AG04450 (cell line): Measurements from ENCODE around the gene SENP3. TPM values are rescaled to one million over a fixed set of nuclear protein-coding genes. Genes with fewer than 3 reads are reported as not detected.
A peak's percentile ranks its signal among the peaks of the same experiment; 100 is the strongest.
"Not testable (repeated sequence)": the region's sequence is repeated elsewhere in the genome, so short reads cannot be mapped to it uniquely, and the experiment has no call there.

Source experiments
- CTCF ChIA-PET: fragments of 300-600, 350-600 bp; formaldehyde crosslinking; extraction: SDS; loops from one replicate; lab custom pipeline; 2022; ENCODE audit warnings: antibody characterized with exemption, inconsistent platforms; lab: Charles Lee
- POLR2A ChIA-PET: fragments of 350-600 bp; formaldehyde crosslinking; extraction: SDS; loops from one replicate; lab custom pipeline; 2021; ENCODE audit warnings: antibody characterized with exemption, inconsistent platforms; lab: Yijun Ruan, JAX
- DNase-seq: peaks from one replicate; pipeline ENCODE4 v3.0.0-alpha.2; 2011; ENCODE audit warnings: low read depth, low spot score
- H3K27ac ChIP-seq: one replicate; pipeline ENCODE4 v1.5.1; 2012; ENCODE audit warnings: low read depth, low read length, control low read depth
- H3K27me3 ChIP-seq: one replicate; pipeline ENCODE4 v1.6.0; 2012; ENCODE audit warnings: low read length; ENCODE audit not compliant: control insufficient read depth, insufficient read depth
- H3K4me3 ChIP-seq: 2 replicates; pipeline ENCODE4 v1.5.1; 2011; ENCODE audit warnings: mild to moderate bottlenecking, low read depth, low read length, control low read depth
- H3K9me3 ChIP-seq: 2 replicates; pipeline ENCODE4 v1.5.1; 2012; ENCODE audit warnings: low read length; ENCODE audit not compliant: control insufficient read depth, insufficient read depth
- polyA plus RNA-seq: library from polyadenylated mRNA; depleted of rRNA; stranded (reverse); fragments of >200 nt; gene quantifications from 2 replicates; pipeline ENCODE4 v1.2.3, GENCODE V29; 2011
- TF ChIP-seq, protein P1 (sequence below): IDR thresholded peaks from 2 replicates; pipeline ENCODE4 v1.5.1; 2011; ENCODE audit warnings: low read depth, low read length, control low read depth, inconsistent platforms

The SENP3 gene
- polyA plus RNA-seq, 1 experiment = 67.6 TPM

DNA sequence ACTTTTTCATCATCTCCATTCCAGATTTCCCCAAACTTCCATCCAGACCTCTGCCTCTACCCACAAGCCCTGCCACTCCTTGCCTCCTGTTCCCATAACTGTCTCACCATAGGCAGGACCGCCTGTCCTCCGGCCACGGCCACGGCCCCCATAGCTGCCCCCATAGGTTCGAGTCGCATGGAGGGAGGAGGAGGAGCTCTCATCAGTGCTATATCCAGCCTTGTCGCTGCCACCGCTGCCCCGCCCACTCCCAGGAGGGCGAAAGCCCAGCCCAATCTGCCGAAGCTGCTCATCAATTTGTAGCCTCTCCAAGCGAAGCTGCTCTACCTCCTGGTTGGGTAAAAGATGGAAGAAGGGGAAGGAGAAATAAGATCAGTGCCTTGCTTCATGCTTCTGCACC is 31.6 kb downstream of the SENP3 start:
- H3K4me3 ChIP-seq = no peak overlapping the region
- H3K9me3 ChIP-seq = no peaks in the 10 kb centered on the region
- no peak overlapping the region for H3K27ac ChIP-seq
- H3K27me3 ChIP-seq = no peaks in the 10 kb centered on the region
- no peak for DNase-seq
- POLR2A ChIA-PET = interaction anchor here (0.6 kb wide), 1 partner anchor 115 kb away, joined by 3 read pairs; no protein-coding TSS in a partner anchor
- TF ChIP-seq, protein P1, sequence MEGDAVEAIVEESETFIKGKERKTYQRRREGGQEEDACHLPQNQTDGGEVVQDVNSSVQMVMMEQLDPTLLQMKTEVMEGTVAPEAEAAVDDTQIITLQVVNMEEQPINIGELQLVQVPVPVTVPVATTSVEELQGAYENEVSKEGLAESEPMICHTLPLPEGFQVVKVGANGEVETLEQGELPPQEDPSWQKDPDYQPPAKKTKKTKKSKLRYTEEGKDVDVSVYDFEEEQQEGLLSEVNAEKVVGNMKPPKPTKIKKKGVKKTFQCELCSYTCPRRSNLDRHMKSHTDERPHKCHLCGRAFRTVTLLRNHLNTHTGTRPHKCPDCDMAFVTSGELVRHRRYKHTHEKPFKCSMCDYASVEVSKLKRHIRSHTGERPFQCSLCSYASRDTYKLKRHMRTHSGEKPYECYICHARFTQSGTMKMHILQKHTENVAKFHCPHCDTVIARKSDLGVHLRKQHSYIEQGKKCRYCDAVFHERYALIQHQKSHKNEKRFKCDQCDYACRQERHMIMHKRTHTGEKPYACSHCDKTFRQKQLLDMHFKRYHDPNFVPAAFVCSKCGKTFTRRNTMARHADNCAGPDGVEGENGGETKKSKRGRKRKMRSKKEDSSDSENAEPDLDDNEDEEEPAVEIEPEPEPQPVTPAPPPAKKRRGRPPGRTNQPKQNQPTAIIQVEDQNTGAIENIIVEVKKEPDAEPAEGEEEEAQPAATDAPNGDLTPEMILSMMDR = no peak
- CTCF ChIA-PET = no interaction called here

DNA sequence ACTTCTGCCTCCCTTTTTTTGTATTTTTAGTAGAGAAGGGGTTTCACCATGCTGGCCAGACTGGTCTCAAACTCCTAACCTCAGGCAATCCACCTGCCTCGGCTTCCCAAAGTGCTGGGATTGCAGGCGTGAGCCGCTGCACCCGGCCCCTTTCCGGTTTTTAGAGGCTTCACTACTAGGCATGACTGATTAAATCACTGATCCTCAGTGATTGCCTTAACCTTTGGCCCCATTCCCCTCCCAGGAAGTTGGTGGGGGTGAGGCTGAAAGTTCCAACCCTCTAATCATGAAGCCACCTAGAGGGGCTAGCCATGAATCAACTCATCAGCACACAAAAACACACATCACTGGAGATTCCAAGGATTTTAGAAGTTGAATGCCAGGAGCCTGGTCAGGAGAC is 35.8 kb downstream of the SENP3 start:
- H3K27ac ChIP-seq, H3K27me3 ChIP-seq, DNase-seq, CTCF ChIA-PET, H3K4me3 ChIP-seq, H3K9me3 ChIP-seq: not testable (repeated sequence)
- POLR2A ChIA-PET = interaction anchor here (0.7 kb wide), 1 partner anchor 545 kb away, joined by 4 read pairs; no protein-coding TSS in a partner anchor

DNA sequence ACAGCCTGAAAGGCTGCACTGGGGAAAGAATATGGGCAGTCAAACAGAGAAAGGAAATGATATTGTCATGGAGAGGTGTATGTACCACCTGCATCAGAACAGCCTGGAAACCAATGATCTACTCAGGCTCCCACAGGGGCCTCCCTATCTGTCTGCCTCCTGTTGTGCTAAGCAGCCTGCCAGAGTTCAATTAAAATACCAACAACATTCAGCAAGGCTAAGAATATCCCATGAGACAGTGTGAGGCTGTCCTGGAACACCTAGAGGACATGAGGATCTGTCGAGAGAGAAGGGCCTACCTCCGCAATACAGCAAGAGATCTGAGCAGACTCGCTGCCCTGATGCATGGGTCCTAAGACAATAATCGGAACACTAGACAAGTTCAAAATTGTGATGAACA is 44.6 kb downstream of the SENP3 start:
- H3K9me3 ChIP-seq = no peaks in the 10 kb centered on the region
- H3K4me3 ChIP-seq = no peak overlapping the region
- H3K27ac ChIP-seq = no peak overlapping the region
- TF ChIP-seq, protein P1 = no peak
- ChIA-PET CTCF (interaction anchor here (0.5 to 1.2 kb wide), 2 partner anchors 82 to 290 kb away, joined by 5 to 6 read pairs; partner anchors contain the start of gene WRAP53), POLR2A (no interaction called here)
- no peaks in the 10 kb centered on the region for H3K27me3 ChIP-seq
- no peak for DNase-seq

DNA sequence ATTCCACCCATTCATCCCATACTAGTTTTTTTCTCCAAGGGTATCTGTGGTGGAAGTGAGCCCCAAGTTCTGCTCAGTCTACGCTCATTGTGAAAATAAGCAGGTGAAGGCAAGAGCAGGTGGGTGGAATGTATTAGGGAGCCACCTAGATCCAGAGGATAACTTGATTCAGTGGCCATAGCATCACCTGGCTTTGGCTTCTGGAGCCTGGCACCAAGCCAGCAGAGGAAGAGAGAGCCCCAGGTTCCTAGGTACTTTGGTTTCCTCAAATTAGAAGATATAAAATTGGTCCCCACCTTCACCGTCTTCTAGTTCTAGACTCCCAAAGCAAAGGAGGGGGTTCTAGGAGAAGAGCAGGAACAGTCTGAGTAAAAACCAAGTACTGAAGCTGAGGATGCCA is 48.9 kb downstream of the SENP3 start:
- TF ChIP-seq, protein P1 = no peak
- Histone ChIP-seq H3K27me3 (no peaks in the 10 kb centered on the region), H3K4me3 (no peak overlapping the region), H3K27ac (no peak overlapping the region), H3K9me3 (no peaks in the 10 kb centered on the region; the same call in 1 of the 2 replicates)
- CTCF ChIA-PET = interaction anchor here (4.1 to 5.2 kb wide), 2 partner anchors 21 to 77 kb away, joined by 20 to 26 read pairs; partner anchors contain the start of genes SOX15, TP53 and WRAP53
- no peak for DNase-seq
- POLR2A ChIA-PET = interaction anchor here (1.4 kb wide), 1 partner anchor 21 kb away, joined by 3 read pairs; no protein-coding TSS in a partner anchor

DNA sequence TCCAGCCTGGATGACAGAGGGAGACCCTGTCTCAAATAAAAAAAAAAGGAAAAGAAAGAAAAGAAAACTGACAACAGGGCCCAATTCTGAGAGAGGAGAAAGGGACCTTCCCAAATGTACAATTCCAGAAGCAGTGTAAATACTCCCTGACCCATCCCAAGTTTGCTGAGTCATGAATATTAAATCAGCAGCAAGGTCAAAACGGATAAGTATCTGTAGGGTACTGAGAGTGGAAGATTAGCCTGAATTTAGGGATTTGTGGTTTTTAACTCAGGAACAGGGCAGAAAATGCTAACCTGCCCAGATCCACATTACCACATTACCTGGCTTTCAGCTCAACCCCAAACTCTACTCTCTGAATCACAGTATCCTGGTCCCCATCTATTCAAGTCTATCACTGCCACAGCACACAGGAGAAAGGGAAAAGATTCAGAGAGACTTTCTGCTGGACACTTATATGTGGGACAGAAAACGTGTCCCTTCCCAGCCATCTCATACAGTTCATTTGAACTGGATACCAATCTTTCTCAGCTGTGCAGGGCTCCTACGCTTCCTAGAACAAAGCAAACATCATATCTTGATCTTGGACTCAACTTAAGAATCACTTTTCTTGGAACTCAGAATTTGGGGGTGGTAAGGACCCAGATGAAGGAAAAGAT is 50.0 kb downstream of the SENP3 start:
- H3K27ac ChIP-seq = no peak overlapping the region
- TF ChIP-seq, protein P1 = no peak
- CTCF ChIA-PET = interaction anchor here (0.6 to 5.2 kb wide), 4 partner anchors 22 to 368 kb away, joined by 3 to 26 read pairs (median 13); partner anchors contain the start of genes SOX15, TP53 and WRAP53

More for the DNA sequence above, 50.0 kb downstream of the SENP3 start:
- Histone ChIP-seq H3K9me3 (no peaks in the 10 kb centered on the region; the same call in 1 of the 2 replicates), H3K4me3 (peak overlapping the region; percentile 33; the same call in 1 of the 2 replicates), H3K27me3 (no peaks in the 10 kb centered on the region)
- no peak for DNase-seq
- POLR2A ChIA-PET = interaction anchor here (1.5 kb wide), 1 partner anchor 16 kb away, joined by 3 read pairs; the partner anchor contains the start of gene SAT2
